ENCODE data around the gene CLEC14A. TPM values are rescaled to one million over a fixed set of nuclear protein-coding genes. Genes with fewer than 3 reads are reported as not detected.

Gene CLEC14A
- total and polyA plus RNA-seq, 4 donors: 6.4 to 7.3 (median 7.1) TPM

GRCh38 chr14:38208618-38209562 is 47.0 kb downstream of the CLEC14A start:
- Histone ChIP-seq H3K9ac (ENCODE audit: low read depth in 1 of 2, low read length in 2 of 2) (peak overlapping the region; percentile 5 to 71), H3K36me3 (ENCODE audit: control insufficient read depth in 4 of 4, insufficient read depth in 3 of 4, low read depth in 1 of 4, low read length in 3 of 4) (no peaks in the 10 kb centered on the region), H3K4me1 (ENCODE audit: control insufficient read depth in 4 of 4, insufficient read depth in 4 of 4, low read length in 3 of 4) (peaks cover 4 to 40% (median 26%) of the 10 kb centered on the region in 4 donors), H3K9me3 (ENCODE audit: control insufficient read depth in 4 of 4, low read length in 3 of 4) (no peaks in the 10 kb centered on the region), H3K27me3 (ENCODE audit: control insufficient read depth in 4 of 4, insufficient read depth in 4 of 4, low read length in 3 of 4) (no peaks in the 10 kb centered on the region), H3K27ac (ENCODE audit: low read depth in 1 of 2, low read length in 2 of 2) (peak overlapping the region; percentile 89 to 92), H3K4me3 (ENCODE audit: low read depth in 1 of 3, low read length in 3 of 3) (peak overlapping the region; percentile 64 to 72 (median 72))
- WGBS: 2% methylated on average over 59 of the region's 59 CpGs
- peak; percentile 50 for TF ChIP-seq TAF1 (conservative IDR thresholded peaks at IDR 0.05)
- TF ChIP-seq YY1 (IDR thresholded peaks at IDR 0.05): peak; percentile 94
- no peak for TF ChIP-seq EGR1 (IDR thresholded peaks at IDR 0.05; ENCODE audit: low read depth in 2 of 2)
- peak; percentile 19 for TF ChIP-seq SP1 (IDR thresholded peaks at IDR 0.05)
- TF ChIP-seq, protein P1, sequence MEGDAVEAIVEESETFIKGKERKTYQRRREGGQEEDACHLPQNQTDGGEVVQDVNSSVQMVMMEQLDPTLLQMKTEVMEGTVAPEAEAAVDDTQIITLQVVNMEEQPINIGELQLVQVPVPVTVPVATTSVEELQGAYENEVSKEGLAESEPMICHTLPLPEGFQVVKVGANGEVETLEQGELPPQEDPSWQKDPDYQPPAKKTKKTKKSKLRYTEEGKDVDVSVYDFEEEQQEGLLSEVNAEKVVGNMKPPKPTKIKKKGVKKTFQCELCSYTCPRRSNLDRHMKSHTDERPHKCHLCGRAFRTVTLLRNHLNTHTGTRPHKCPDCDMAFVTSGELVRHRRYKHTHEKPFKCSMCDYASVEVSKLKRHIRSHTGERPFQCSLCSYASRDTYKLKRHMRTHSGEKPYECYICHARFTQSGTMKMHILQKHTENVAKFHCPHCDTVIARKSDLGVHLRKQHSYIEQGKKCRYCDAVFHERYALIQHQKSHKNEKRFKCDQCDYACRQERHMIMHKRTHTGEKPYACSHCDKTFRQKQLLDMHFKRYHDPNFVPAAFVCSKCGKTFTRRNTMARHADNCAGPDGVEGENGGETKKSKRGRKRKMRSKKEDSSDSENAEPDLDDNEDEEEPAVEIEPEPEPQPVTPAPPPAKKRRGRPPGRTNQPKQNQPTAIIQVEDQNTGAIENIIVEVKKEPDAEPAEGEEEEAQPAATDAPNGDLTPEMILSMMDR (IDR thresholded peaks at IDR 0.05; ENCODE audit: low read depth, low read length, missing input control): peak; percentile 21
- TF ChIP-seq FOXA1 (IDR thresholded peaks at IDR 0.05): no peak
- no peak for TF ChIP-seq MAX (IDR thresholded peaks at IDR 0.05)
- TF ChIP-seq, protein P2, sequence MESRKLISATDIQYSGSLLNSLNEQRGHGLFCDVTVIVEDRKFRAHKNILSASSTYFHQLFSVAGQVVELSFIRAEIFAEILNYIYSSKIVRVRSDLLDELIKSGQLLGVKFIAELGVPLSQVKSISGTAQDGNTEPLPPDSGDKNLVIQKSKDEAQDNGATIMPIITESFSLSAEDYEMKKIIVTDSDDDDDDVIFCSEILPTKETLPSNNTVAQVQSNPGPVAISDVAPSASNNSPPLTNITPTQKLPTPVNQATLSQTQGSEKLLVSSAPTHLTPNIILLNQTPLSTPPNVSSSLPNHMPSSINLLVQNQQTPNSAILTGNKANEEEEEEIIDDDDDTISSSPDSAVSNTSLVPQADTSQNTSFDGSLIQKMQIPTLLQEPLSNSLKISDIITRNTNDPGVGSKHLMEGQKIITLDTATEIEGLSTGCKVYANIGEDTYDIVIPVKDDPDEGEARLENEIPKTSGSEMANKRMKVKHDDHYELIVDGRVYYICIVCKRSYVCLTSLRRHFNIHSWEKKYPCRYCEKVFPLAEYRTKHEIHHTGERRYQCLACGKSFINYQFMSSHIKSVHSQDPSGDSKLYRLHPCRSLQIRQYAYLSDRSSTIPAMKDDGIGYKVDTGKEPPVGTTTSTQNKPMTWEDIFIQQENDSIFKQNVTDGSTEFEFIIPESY (IDR thresholded peaks at IDR 0.05): no peak
- TF ChIP-seq RAD21 (IDR thresholded peaks at IDR 0.05): no peak
- TF ChIP-seq JUND (IDR thresholded peaks at IDR 0.05): no peak
- TF ChIP-seq NR2F2 (IDR thresholded peaks at IDR 0.05): no peak
- no peak for TF ChIP-seq HNF4A (conservative IDR thresholded peaks at IDR 0.05)
- TF ChIP-seq FOXA2 (IDR thresholded peaks at IDR 0.05): no peak
- no peak for TF ChIP-seq GABPA (IDR thresholded peaks at IDR 0.05 in 1 of 2, conservative IDR thresholded peaks at IDR 0.05 in 1 of 2)
- TF ChIP-seq, protein P3, sequence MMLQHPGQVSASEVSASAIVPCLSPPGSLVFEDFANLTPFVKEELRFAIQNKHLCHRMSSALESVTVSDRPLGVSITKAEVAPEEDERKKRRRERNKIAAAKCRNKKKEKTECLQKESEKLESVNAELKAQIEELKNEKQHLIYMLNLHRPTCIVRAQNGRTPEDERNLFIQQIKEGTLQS (IDR thresholded peaks at IDR 0.05): no peak
- TF ChIP-seq, protein P4, sequence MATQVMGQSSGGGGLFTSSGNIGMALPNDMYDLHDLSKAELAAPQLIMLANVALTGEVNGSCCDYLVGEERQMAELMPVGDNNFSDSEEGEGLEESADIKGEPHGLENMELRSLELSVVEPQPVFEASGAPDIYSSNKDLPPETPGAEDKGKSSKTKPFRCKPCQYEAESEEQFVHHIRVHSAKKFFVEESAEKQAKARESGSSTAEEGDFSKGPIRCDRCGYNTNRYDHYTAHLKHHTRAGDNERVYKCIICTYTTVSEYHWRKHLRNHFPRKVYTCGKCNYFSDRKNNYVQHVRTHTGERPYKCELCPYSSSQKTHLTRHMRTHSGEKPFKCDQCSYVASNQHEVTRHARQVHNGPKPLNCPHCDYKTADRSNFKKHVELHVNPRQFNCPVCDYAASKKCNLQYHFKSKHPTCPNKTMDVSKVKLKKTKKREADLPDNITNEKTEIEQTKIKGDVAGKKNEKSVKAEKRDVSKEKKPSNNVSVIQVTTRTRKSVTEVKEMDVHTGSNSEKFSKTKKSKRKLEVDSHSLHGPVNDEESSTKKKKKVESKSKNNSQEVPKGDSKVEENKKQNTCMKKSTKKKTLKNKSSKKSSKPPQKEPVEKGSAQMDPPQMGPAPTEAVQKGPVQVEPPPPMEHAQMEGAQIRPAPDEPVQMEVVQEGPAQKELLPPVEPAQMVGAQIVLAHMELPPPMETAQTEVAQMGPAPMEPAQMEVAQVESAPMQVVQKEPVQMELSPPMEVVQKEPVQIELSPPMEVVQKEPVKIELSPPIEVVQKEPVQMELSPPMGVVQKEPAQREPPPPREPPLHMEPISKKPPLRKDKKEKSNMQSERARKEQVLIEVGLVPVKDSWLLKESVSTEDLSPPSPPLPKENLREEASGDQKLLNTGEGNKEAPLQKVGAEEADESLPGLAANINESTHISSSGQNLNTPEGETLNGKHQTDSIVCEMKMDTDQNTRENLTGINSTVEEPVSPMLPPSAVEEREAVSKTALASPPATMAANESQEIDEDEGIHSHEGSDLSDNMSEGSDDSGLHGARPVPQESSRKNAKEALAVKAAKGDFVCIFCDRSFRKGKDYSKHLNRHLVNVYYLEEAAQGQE (IDR thresholded peaks at IDR 0.05): peak; percentile 73
- TF ChIP-seq RXRA (IDR thresholded peaks at IDR 0.05): peak in 1 of 2 donors; percentile 28
- TF ChIP-seq HNF4G (IDR thresholded peaks at IDR 0.05): peak; percentile 11
- no peak for DNase-seq (ENCODE audit: low spot score)
